A549 (cell line): ENCODE results near the gene FGFR2. TPM values are rescaled to one million over a fixed set of nuclear protein-coding genes. Genes with fewer than 3 reads are reported as not detected.

Experiments used
- ATAC-seq, 2 experiments: fragments of 200-7000 bp in 1 of 2; fragments of >200 bp in 1 of 2; cut with Nextera tagmentation in 1 of 2; cut with Tn5 transposase in 1 of 2; 3 replicates each; pipeline versions ENCODE4 v1.8.0 to v1.9.1; 2018 to 2020; ENCODE audit warnings: mild to moderate bottlenecking in 1 of 2, moderate library complexity in 1 of 2
- CTCF ChIA-PET: fragments of 300-600 bp; sonication (Branson Sonifier 250); formaldehyde crosslinking; extraction: SDS; loops from one replicate; lab custom pipeline; 2021; ENCODE audit warnings: antibody characterized with exemption, inconsistent platforms; lab: Yijun Ruan, JAX
- POLR2A ChIA-PET: fragments of 350-600 bp; formaldehyde crosslinking; extraction: SDS; loops from one replicate; lab custom pipeline; 2021; ENCODE audit warnings: antibody characterized with exemption, inconsistent platforms; lab: Yijun Ruan, JAX
- DNase-seq, 2 experiments: peaks; one replicate each; pipeline versions ENCODE4 v3.0.0 to v3.0.0-alpha.2; 2011 to 2016; ENCODE audit warnings: low read depth in 1 of 2, low spot score in 1 of 2
- FAIRE-seq: peaks from 2 replicates; lab custom pipeline; 2011; peaks lifted over from hg19 to GRCh38; lab: Jason Lieb, UNC
- H3K27ac ChIP-seq, 2 experiments: fragments of >200 bp; sonication (Bioruptor Twin); formaldehyde crosslinking; 3 replicates each; pipeline ENCODE4 v1.5.1; 2016 to 2017
- H3K4me1 ChIP-seq: fragments of >200 bp; sonication (Bioruptor Twin); formaldehyde crosslinking; 3 replicates; pipeline ENCODE4 v1.6.1; 2016
- H3K4me2 ChIP-seq: fragments of >200 bp; sonication (Bioruptor Twin); formaldehyde crosslinking; 3 replicates; pipeline ENCODE4 v1.6.1; 2016
- H3K4me3 ChIP-seq: fragments of >200 bp; sonication (Bioruptor Twin); formaldehyde crosslinking; 3 replicates; pipeline ENCODE4 v1.5.1; 2016
- H3K9me3 ChIP-seq: fragments of >200 bp; sonication (Bioruptor Twin); formaldehyde crosslinking; 3 replicates; pipeline ENCODE4 v1.6.1; 2016
- BHLHE40 ChIP-seq: IDR thresholded peaks from 2 replicates; pipeline ENCODE4 v1.6.1; 2012; ENCODE audit warnings: low read depth, low read length, inconsistent platforms
- CBX2 ChIP-seq: fragments of 200-600 bp; sonication (generic); IDR thresholded peaks from 2 replicates; pipeline ENCODE4 v1.6.1; 2016; ENCODE audit warnings: low read depth, mild to moderate bottlenecking, borderline replicate concordance
- CBX8 ChIP-seq: fragments of 200-600 bp; sonication (generic); IDR thresholded peaks from 2 replicates; pipeline ENCODE4 v1.6.1; 2016
- CEBPB ChIP-seq, 2 experiments: fragments of >200 bp in 1 of 2; sonication (Bioruptor Twin) in 1 of 2; formaldehyde crosslinking in 1 of 2; IDR thresholded peaks; 2 replicates each; pipeline ENCODE4 v1.6.1; 2012 to 2016
- ESRRA ChIP-seq: fragments of 150-350 bp; IDR thresholded peaks from 2 replicates; pipeline ENCODE4 v1.6.1; 2014; ENCODE audit warnings: mild to moderate bottlenecking, low read length, borderline replicate concordance
- FOSL2 ChIP-seq, 2 experiments: fragments of 450-650 bp in 1 of 2; fragments of >200 bp in 1 of 2; sonication (Bioruptor Twin) in 1 of 2; formaldehyde crosslinking; IDR thresholded peaks; 2 replicates each; pipeline versions ENCODE4 v1.5.0 to v1.6.1; 2016 to 2020; ENCODE audit warnings: mild to moderate bottlenecking in 1 of 2, moderate library complexity in 1 of 2
- HDAC2 ChIP-seq: fragments of 200-600 bp; sonication (generic); IDR thresholded peaks from 2 replicates; pipeline ENCODE4 v1.6.1; 2016
- HEYL ChIP-seq: fragments of 250-450 bp; sonication (Bioruptor Pico); IDR thresholded peaks from 2 replicates; pipeline ENCODE4 v1.8.0; 2021; ENCODE audit warnings: mild to moderate bottlenecking, moderate library complexity
- HOXB13 ChIP-seq: fragments of 250-450 bp; sonication (Bioruptor Pico); IDR thresholded peaks from 2 replicates; pipeline ENCODE4 v1.5.0; 2020; ENCODE audit warnings: low read depth, mild to moderate bottlenecking, moderate library complexity
- HOXB5 ChIP-seq: fragments of 250-450 bp; sonication (Bioruptor Pico); IDR thresholded peaks from 2 replicates; pipeline ENCODE4 v1.5.0; 2020; ENCODE audit warnings: mild to moderate bottlenecking, moderate library complexity
- JUN ChIP-seq, 2 experiments: fragments of >200 bp; sonication (Bioruptor Twin); formaldehyde crosslinking; IDR thresholded peaks; 2 replicates in 1 of 2; 3 replicates in 1 of 2; pipeline ENCODE4 v1.6.1; 2016 to 2017
- MAFK ChIP-seq: fragments of 450-650 bp; IDR thresholded peaks from 2 replicates; pipeline ENCODE4 v1.6.1; 2014; ENCODE audit not compliant: partially characterized antibody
- MAZ ChIP-seq: fragments of 150-350 bp; IDR thresholded peaks from 2 replicates; pipeline ENCODE4 v1.6.1; 2014; ENCODE audit warnings: antibody characterized with exemption, low read depth, low read length, borderline replicate concordance
- NFE2L2 ChIP-seq: fragments of 150-350 bp; conservative IDR thresholded peaks from 2 replicates; pipeline ENCODE4 v1.6.1; 2014; ENCODE audit warnings: low read length
- POLR2AphosphoS2 ChIP-seq: conservative IDR thresholded peaks from 2 replicates; pipeline ENCODE4 v1.6.1; 2012; ENCODE audit warnings: low read length, improper control_type of control experiment, inconsistent platforms
- RFX5 ChIP-seq: fragments of 450-650 bp; IDR thresholded peaks from 2 replicates; pipeline ENCODE4 v1.7.1; 2014; ENCODE audit warnings: antibody characterized with exemption, mild to moderate bottlenecking, moderate library complexity
- RNF2 ChIP-seq: fragments of 200-600 bp; sonication (generic); IDR thresholded peaks from 2 replicates; pipeline ENCODE4 v1.6.1; 2016; ENCODE audit warnings: low read depth, mild to moderate bottlenecking, antibody characterized with exemption, moderate library complexity, borderline replicate concordance
- SREBF2 ChIP-seq: fragments of 450-650 bp; IDR thresholded peaks from 2 replicates; pipeline ENCODE4 v1.6.1; 2014; ENCODE audit warnings: mild to moderate bottlenecking, moderate library complexity
- ZNF302 ChIP-seq: fragments of 250-450 bp; sonication (Bioruptor Pico); IDR thresholded peaks from 2 replicates; pipeline ENCODE4 v1.9.0; 2021; ENCODE audit warnings: inconsistent platforms, mild to moderate bottlenecking, moderate library complexity
- WGBS: methylation state at CpG from one replicate; pipeline ENCODE4 v1.1.6; 2017; ENCODE audit errors: missing lambda C conversion rate; 5-methylcytosine and 5-hydroxymethylcytosine counted together
- polyA plus RNA-seq, 4 experiments: library from polyadenylated mRNA; depleted of rRNA in 3 of 4; stranded (reverse); fragments of >200 nt; fragmentation: RNase III in 1 of 4; extraction: RNeasy Plus Mini Kit Qiagen cat#74134 plus additional on column Dnase treatment in 1 of 4; gene quantifications; 2 replicates in 3 of 4; 3 replicates in 1 of 4; pipeline ENCODE4 v1.2.3, GENCODE V29; 2011 to 2017
- TF ChIP-seq, protein P1 (sequence below): fragments of >200 bp; sonication (Bioruptor Twin); formaldehyde crosslinking; IDR thresholded peaks from 2 replicates; pipeline ENCODE4 v1.6.1; 2016
- TF ChIP-seq, protein P2 (sequence below): fragments of 150-350 bp; IDR thresholded peaks from 2 replicates; pipeline ENCODE4 v1.6.1; 2014; ENCODE audit warnings: low read depth, mild to moderate bottlenecking, low read length
- TF ChIP-seq, protein P3 (sequence below): fragments of 250-450 bp; sonication (Bioruptor Pico); IDR thresholded peaks from 2 replicates; pipeline ENCODE4 v1.5.0; 2020; ENCODE audit warnings: low read depth, mild to moderate bottlenecking, moderate library complexity
- TF ChIP-seq, protein P4 (sequence below): IDR thresholded peaks from 2 replicates; pipeline ENCODE4 v1.6.1; 2012; ENCODE audit warnings: low read depth, borderline replicate concordance
- TF ChIP-seq, protein P5 (sequence below): fragments of >200 bp; sonication (Bioruptor Twin); formaldehyde crosslinking; IDR thresholded peaks from 3 replicates; pipeline ENCODE4 v1.6.1; 2016
- TF ChIP-seq, protein P6 (sequence below): IDR thresholded peaks from 2 replicates; pipeline ENCODE4 v1.6.1; 2012
- TF ChIP-seq, protein P7 (sequence below): IDR thresholded peaks from 2 replicates; pipeline ENCODE4 v1.6.1; 2012

FGFR2 gene
- polyA plus RNA-seq, 2 of the 4 experiments (the other 2 are of a cell fraction) = 0.16 to 0.22 TPM

DNA sequence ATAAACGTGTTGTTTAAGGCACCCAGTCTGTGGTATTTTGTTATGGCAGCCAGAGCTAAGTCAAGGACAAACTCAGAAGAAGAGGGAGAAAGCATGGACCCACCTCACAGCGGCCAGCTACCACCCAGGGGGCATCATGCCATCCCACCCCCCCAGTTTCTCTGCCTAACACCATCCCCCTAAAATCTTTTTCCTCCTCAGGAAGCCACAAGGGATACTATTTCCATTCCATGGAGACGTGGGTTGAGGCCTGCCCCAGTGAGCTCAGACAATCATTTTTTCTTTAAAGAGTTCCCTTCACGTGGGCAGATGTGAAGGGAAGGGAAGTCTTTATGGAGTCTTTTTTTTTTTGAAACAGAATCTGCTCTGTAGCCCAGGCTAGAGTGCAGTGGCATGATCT, 131.8 kb downstream of the FGFR2 start (continued):
- TF ChIP-seq HEYL (CRISPR knock-in tag) = no peak
- no peak for TF ChIP-seq CBX2
- no peak for TF ChIP-seq HOXB13
- TF ChIP-seq, protein P1, sequence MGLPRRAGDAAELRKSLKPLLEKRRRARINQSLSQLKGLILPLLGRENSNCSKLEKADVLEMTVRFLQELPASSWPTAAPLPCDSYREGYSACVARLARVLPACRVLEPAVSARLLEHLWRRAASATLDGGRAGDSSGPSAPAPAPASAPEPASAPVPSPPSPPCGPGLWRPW = no peak
- TF ChIP-seq, protein P2, sequence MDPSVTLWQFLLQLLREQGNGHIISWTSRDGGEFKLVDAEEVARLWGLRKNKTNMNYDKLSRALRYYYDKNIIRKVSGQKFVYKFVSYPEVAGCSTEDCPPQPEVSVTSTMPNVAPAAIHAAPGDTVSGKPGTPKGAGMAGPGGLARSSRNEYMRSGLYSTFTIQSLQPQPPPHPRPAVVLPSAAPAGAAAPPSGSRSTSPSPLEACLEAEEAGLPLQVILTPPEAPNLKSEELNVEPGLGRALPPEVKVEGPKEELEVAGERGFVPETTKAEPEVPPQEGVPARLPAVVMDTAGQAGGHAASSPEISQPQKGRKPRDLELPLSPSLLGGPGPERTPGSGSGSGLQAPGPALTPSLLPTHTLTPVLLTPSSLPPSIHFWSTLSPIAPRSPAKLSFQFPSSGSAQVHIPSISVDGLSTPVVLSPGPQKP = no peak
- no peak for TF ChIP-seq ESRRA
- no peak for TF ChIP-seq NFE2L2
- TF ChIP-seq, protein P3, sequence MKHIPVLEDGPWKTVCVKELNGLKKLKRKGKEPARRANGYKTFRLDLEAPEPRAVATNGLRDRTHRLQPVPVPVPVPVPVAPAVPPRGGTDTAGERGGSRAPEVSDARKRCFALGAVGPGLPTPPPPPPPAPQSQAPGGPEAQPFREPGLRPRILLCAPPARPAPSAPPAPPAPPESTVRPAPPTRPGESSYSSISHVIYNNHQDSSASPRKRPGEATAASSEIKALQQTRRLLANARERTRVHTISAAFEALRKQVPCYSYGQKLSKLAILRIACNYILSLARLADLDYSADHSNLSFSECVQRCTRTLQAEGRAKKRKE (CRISPR knock-in tag) = no peak
- TF ChIP-seq, all 56 proteins: peak for 0

DNA sequence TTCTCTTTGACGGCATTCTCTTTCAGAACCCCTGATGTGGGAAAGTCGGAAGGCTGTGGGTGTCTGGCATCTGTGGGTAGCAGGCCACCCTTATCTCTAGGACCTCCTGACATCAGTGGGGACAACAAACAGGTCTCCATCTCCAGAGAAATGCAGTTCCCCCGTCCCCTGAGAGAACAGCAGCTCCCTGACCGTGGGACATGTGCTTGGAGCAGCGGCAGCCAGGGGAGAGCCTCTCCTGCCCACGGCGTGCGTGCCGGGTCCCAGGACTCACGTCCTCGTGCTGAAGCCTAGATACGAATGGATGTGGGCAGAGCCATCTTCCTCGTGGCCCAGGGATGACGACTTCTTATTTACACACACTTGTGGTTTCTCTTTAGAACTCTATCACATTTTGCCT, 133.0 kb downstream of the FGFR2 start:
- POLR2A ChIA-PET = no interaction called here
- no peak overlapping the region for H3K4me2 ChIP-seq
- H3K4me1 ChIP-seq = no peaks in the 10 kb centered on the region
- H3K27ac ChIP-seq = no peak overlapping the region
- CTCF ChIA-PET = no interaction called here
- no peaks in the 10 kb centered on the region for H3K9me3 ChIP-seq
- TF ChIP-seq, protein P4, sequence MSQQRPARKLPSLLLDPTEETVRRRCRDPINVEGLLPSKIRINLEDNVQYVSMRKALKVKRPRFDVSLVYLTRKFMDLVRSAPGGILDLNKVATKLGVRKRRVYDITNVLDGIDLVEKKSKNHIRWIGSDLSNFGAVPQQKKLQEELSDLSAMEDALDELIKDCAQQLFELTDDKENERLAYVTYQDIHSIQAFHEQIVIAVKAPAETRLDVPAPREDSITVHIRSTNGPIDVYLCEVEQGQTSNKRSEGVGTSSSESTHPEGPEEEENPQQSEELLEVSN = no peak
- TF ChIP-seq CBX8 (no peak), RNF2 (no peak), ZNF302 (no peak)
- TF ChIP-seq, protein P5, sequence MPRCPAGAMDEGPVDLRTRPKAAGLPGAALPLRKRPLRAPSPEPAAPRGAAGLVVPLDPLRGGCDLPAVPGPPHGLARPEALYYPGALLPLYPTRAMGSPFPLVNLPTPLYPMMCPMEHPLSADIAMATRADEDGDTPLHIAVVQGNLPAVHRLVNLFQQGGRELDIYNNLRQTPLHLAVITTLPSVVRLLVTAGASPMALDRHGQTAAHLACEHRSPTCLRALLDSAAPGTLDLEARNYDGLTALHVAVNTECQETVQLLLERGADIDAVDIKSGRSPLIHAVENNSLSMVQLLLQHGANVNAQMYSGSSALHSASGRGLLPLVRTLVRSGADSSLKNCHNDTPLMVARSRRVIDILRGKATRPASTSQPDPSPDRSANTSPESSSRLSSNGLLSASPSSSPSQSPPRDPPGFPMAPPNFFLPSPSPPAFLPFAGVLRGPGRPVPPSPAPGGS = no peak
- TF ChIP-seq, protein P6, sequence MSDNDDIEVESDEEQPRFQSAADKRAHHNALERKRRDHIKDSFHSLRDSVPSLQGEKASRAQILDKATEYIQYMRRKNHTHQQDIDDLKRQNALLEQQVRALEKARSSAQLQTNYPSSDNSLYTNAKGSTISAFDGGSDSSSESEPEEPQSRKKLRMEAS = no peak
- TF ChIP-seq, all 56 proteins: peak for 0
- H3K4me3 ChIP-seq = no peak overlapping the region
- WGBS = 35% methylated on average over 13 of the region's 14 CpGs
- DNase-seq = no peak
- no peak for FAIRE-seq
- no peak for ATAC-seq

DNA sequence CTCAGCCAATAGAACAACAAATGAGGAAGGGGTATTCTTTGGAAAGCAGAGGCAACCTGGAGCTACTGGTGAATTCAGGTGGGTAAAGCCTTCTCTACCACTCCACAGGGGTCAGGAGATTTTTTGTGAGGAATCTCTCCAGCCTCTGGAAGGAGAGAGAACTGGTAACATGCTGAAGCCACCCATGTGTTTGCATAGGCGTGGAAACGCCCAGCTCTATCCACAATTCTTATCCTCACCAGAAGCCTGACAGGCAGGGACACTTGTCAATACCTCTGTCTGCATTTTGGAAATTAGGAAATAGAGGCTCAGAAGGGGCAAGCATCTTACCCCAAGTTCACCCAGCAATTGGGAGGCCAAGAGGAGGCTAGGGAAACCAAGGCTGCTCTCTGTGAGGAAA, 133.7 kb downstream of the FGFR2 start:
- CTCF ChIA-PET = no interaction called here
- 5% methylated on average over 2 of the region's 2 CpGs for WGBS
- no peak for FAIRE-seq

More for the DNA sequence above, 133.7 kb downstream of the FGFR2 start:
- no peak overlapping the region for H3K4me3 ChIP-seq
- DNase-seq (no peak), ATAC-seq (no peak)
- POLR2A ChIA-PET = no interaction called here
- TF ChIP-seq BHLHE40 (no peak), MAFK (no peak), SREBF2 (no peak), POLR2AphosphoS2 (no peak), FOSL2 (IDR thresholded peaks at IDR 0.05) (no peak), FOSL2 (CRISPR knock-in tag; IDR thresholded peaks at IDR 0.05) (no peak), HOXB5 (CRISPR knock-in tag) (no peak), RFX5 (no peak), JUN (IDR thresholded peaks at IDR 0.05) (no peak), ESRRA (no peak), CEBPB (IDR thresholded peaks at IDR 0.05) (no peak), NFE2L2 (no peak), HDAC2 (no peak), MAZ (no peak), HOXB13 (no peak)
- TF ChIP-seq, protein P2 = no peak
- TF ChIP-seq, protein P7, sequence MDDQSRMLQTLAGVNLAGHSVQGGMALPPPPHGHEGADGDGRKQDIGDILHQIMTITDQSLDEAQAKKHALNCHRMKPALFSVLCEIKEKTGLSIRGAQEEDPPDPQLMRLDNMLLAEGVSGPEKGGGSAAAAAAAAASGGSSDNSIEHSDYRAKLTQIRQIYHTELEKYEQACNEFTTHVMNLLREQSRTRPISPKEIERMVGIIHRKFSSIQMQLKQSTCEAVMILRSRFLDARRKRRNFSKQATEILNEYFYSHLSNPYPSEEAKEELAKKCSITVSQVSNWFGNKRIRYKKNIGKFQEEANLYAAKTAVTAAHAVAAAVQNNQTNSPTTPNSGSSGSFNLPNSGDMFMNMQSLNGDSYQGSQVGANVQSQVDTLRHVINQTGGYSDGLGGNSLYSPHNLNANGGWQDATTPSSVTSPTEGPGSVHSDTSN = no peak
- no peak overlapping the region for H3K27ac ChIP-seq
- H3K9me3 ChIP-seq = no peaks in the 10 kb centered on the region
- no peak overlapping the region for H3K4me2 ChIP-seq
- no peaks in the 10 kb centered on the region for H3K4me1 ChIP-seq
